NCI-H128 (cell line): ENCODE results near the gene HRH3.

ENCODE experiments used
- DNase-seq: peaks from one replicate; lab custom pipeline; 2025; ENCODE audit not compliant: unreplicated experiment; lab: John Stamatoyannopoulos, UW

HRH3 gene

GRCh38 chr20:62181808-62182207, 38.3 kb downstream of the HRH3 start:
- no peak for DNase-seq

- no peak for DNase-seq
These were observed 40.9 kb downstream of the HRH3 start for GRCh38 chr20:62179162-62179504.

- no peak for DNase-seq
These were observed 41.5 kb downstream of the HRH3 start for GRCh38 chr20:62178316-62179161.

GRCh38 chr20:62177307-62177706, 42.8 kb downstream of the HRH3 start:
- no peak for DNase-seq

GRCh38 chr20:62176866-62177265, 43.2 kb downstream of the HRH3 start:
- DNase-seq: no peak

DNA sequence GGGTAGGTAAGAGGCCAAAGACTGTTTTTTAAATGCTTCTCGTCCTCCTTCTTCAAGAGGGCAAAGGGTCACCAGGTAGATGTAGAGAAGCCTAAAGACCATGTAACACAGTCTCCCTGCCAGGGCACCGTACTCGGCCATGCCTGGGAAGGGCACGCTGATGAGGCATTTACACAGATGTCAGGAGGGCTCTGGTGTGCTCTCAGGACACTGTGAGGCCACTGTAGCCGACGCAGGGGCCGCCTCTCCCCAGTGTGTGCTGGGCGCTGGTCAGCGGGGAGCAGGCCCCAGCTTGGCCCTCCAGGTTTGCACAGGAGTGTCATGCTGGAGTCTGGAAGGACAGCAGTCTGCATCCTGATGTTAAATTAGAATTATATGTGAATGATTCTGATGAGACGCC, 44.4 kb downstream of the HRH3 start:
- no peak for DNase-seq

- DNase-seq: no peak
These were observed 45.0 kb downstream of the HRH3 start for GRCh38 chr20:62174870-62175624.

- no peak for DNase-seq
These were observed 45.9 kb downstream of the HRH3 start for GRCh38 chr20:62174021-62174804.

- DNase-seq: no peak
These were observed 47.4 kb downstream of the HRH3 start for GRCh38 chr20:62172666-62173065.

DNA sequence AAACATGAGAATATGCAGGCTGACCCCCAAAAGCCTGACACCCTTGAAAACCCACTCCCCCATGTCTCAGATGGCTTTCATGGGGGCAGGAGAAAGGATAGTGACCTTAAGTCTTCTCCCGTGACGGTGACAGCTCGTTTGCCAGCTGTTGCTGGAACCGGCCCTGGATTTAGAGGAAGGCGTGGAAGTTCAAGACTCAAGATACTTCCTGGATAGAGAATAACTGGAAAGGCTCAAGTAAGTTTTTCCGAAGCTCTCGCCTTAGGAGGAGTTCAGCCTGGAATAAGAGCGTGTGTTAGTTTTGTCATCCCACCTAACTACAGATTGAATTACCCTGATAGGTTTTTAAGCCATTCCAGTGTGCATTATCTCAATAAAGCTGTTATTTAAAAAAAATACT, 48.8 kb downstream of the HRH3 start:
- no peak for DNase-seq

GRCh38 chr20:62170536-62170935, 49.5 kb downstream of the HRH3 start:
- DNase-seq: no peak

GRCh38 chr20:62168890-62169435, 51.1 kb downstream of the HRH3 start:
- no peak for DNase-seq

- no peak for DNase-seq
These were observed 52.0 kb downstream of the HRH3 start for GRCh38 chr20:62168061-62168460.

- no peak for DNase-seq
These were observed 52.6 kb downstream of the HRH3 start for GRCh38 chr20:62167474-62167873.

- no peak for DNase-seq
These were observed 54.2 kb downstream of the HRH3 start for GRCh38 chr20:62165762-62166399.
